Kidney epithelial cell (primary cell): ENCODE results near the gene IFT172. TPM values are rescaled to one million over a fixed set of nuclear protein-coding genes. Genes with fewer than 3 reads are reported as not detected.

ENCODE experiments used
- DNase-seq: peaks from one replicate; pipeline ENCODE4 v3.0.0-alpha.2; 2010; ENCODE audit warnings: low read depth
- H3K27me3 ChIP-seq: 2 replicates; pipeline ENCODE4 v1.6.0; 2011; ENCODE audit warnings: low read length; ENCODE audit not compliant: control insufficient read depth, insufficient read depth
- H3K36me3 ChIP-seq: 2 replicates; pipeline ENCODE4 v1.5.1; 2011; ENCODE audit warnings: low read length; ENCODE audit not compliant: control insufficient read depth, insufficient read depth
- H3K4me3 ChIP-seq: 2 replicates; pipeline ENCODE4 v1.5.1; 2011; ENCODE audit warnings: low read depth, mild to moderate bottlenecking, control low read depth, low read length
- CTCF ChIP-seq: IDR thresholded peaks from 2 replicates; pipeline ENCODE4 v1.5.1; 2011; ENCODE audit warnings: mild to moderate bottlenecking, moderate library complexity, low read length, control low read depth, inconsistent platforms; ENCODE audit not compliant: insufficient read depth, poor library complexity, severe bottlenecking
- total RNA-seq: library from RNA; depleted of rRNA; stranded (reverse); fragments of >200 nt; gene quantifications from 2 replicates; pipeline ENCODE4 v1.2.3, GENCODE V29; 2015

Gene IFT172
- total RNA-seq, 1 donor from 2014 or later: 11.2 TPM

- no peaks in the 10 kb centered on the region for H3K36me3 ChIP-seq
- H3K4me3 ChIP-seq: no peak overlapping the region
- no peak for TF ChIP-seq CTCF
- no peak for DNase-seq
- no peaks in the 10 kb centered on the region for H3K27me3 ChIP-seq
Measured at GRCh38 chr2:27451095-27451494, 38.4 kb downstream of the IFT172 start.

GRCh38 chr2:27448381-27448780 is 41.2 kb downstream of the IFT172 start:
- Histone ChIP-seq H3K27me3 (no peaks in the 10 kb centered on the region), H3K36me3 (no peaks in the 10 kb centered on the region), H3K4me3 (no peak overlapping the region)
- TF ChIP-seq CTCF: no peak
- no peak for DNase-seq

GRCh38 chr2:27446057-27446456 is 43.5 kb downstream of the IFT172 start:
- H3K4me3 ChIP-seq: no peak overlapping the region
- H3K27me3 ChIP-seq: no peaks in the 10 kb centered on the region
- DNase-seq: no peak
- no peaks in the 10 kb centered on the region for H3K36me3 ChIP-seq
- TF ChIP-seq CTCF: no peak

DNA sequence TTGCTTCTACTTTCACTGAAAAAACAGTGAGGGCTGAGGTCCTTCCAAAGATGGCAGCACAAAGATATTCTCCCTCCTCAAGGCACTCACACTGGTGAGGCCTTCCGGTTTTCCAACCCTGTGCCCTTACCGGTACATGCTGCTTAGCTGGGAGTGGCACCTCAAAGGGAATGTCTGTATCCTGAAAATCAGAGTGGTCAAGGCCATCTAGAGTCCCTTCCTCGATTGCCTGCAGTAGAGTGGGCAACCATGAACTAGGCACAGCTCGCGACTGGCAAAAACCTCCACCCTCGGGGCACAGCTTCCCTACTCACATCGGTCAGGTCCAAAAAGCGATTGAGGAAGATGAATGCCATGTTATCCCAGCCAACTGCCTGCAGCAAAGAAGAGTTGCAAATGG is 43.9 kb downstream of the IFT172 start:
- Histone ChIP-seq H3K27me3 (no peaks in the 10 kb centered on the region), H3K4me3 (no peak overlapping the region), H3K36me3 (peaks cover 2% of the 10 kb centered on the region)
- TF ChIP-seq CTCF: no peak
- DNase-seq: no peak

DNA sequence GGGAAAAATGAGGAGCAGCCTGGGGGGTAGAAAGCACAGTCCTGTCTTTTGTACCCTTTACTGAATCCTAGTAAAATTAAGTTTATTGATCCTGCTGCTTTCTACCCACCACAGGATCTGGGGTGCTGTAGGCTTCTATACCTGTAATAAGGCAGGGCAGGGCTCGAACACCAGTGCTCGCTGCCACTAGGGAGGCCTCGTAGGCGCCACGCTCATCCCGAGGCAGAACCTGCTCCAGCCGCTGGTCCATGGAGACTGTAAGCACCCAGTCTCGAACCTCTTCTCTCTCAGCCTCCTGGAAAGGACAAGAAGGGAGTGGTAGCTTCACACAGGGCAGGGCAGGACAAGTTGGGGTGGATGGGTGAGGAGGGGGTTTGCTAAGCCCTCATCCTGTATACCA is 44.4 kb downstream of the IFT172 start:
- no peak for DNase-seq
- peaks cover 4% of the 10 kb centered on the region for H3K36me3 ChIP-seq
- no peak overlapping the region for H3K4me3 ChIP-seq
- H3K27me3 ChIP-seq: no peaks in the 10 kb centered on the region
- TF ChIP-seq CTCF: no peak

DNA sequence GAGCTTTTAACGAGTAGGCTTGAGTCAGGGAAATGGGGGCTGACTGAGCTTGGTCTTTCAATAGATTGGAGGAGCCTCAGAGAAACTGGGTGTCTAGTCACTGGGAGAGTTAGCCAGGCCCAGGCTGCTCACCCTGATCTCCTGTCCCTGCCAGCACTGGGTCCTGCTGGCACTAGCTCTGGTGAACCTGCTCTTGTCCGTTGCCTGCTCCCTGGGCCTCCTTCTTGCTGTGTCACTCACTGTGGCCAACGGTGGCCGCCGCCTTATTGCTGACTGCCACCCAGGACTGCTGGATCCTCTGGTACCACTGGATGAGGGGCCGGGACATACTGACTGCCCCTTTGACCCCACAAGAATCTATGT is 46.6 kb downstream of the IFT172 start:
- TF ChIP-seq CTCF: no peak
- no peak for DNase-seq
- H3K4me3 ChIP-seq: no peak overlapping the region
- no peaks in the 10 kb centered on the region for H3K27me3 ChIP-seq
- peaks cover 4% of the 10 kb centered on the region for H3K36me3 ChIP-seq
